Measurements from ENCODE around the gene NKAPL. TPM values are rescaled to one million over a fixed set of nuclear protein-coding genes. Genes with fewer than 3 reads are reported as not detected.

Gene NKAPL
- total RNA-seq, 1 experiment from 2014 or later, result not detected

- intact Hi-C loops (cut with micrococcal nuclease), result no loop called here
- ChIA-PET RAD21 (ENCODE audit: low non-redundant PET in 1 of 2, low total read pairs in 2 of 2, uncharacterized antibody in 2 of 2, unreplicated experiment in 2 of 2) (no interaction called here), CTCF (no interaction called here), POLR2A (no interaction called here)
- Histone ChIP-seq H2AFZ (ENCODE audit: low read depth, low read length, poor library complexity, severe bottlenecking) (no peak overlapping the region), H3K27ac (ENCODE audit: low read depth, low read length) (no peak overlapping the region), H3K4me3 (replicated peaks in 1 of 2; ENCODE audit: low read depth in 1 of 2, low read length in 2 of 2) (no peak overlapping the region), H3K9ac (ENCODE audit: low read length) (no peak overlapping the region), H4K20me1 (ENCODE audit: insufficient read depth) (no peaks in the 10 kb centered on the region), H3K36me3 (ENCODE audit: control insufficient read depth in 1 of 2, insufficient read depth in 2 of 2, low read length in 2 of 2) (peaks cover 2 to 9% of the 10 kb centered on the region in 2 experiments; a peak in 1 of 4 replicates), H3K27me3 (ENCODE audit: insufficient read depth, low read length) (no peaks in the 10 kb centered on the region), H3K9me2 (ENCODE audit: insufficient read depth) (no peaks in the 10 kb centered on the region), H3K4me1 (ENCODE audit: control insufficient read depth in 1 of 2, insufficient read depth in 2 of 2, low read length in 2 of 2) (no peaks in the 10 kb centered on the region), H3K9me3 (ENCODE audit: control insufficient read depth in 1 of 2, insufficient read depth in 1 of 2, low read depth in 1 of 2, low read length in 2 of 2) (no peaks in the 10 kb centered on the region), H3K79me2 (ENCODE audit: insufficient read depth, low read length) (no peaks in the 10 kb centered on the region), H3K4me2 (ENCODE audit: low read length) (no peak overlapping the region)
- DNase-seq (ENCODE audit: low read depth, low spot score), result no peak
- no peak for TF ChIP-seq FOSL1 (IDR thresholded peaks at IDR 0.05; ENCODE audit: low read depth)
- TF ChIP-seq CEBPB (IDR thresholded peaks at IDR 0.05; ENCODE audit: low read depth), result no peak
- TF ChIP-seq TCF7L2 (IDR thresholded peaks at IDR 0.05; ENCODE audit: borderline replicate concordance, extremely low read depth, insufficient read depth, insufficient read length), result no peak
- TF ChIP-seq MAX (IDR thresholded peaks at IDR 0.05), result no peak
- no peak for TF ChIP-seq POLR2AphosphoS5 (IDR thresholded peaks at IDR 0.05; ENCODE audit: low read depth, low read length)
- no peak for TF ChIP-seq ZBTB33 (IDR thresholded peaks at IDR 0.05; ENCODE audit: extremely low read depth, insufficient replicate concordance, low read length)
- TF ChIP-seq ELF1 (IDR thresholded peaks at IDR 0.05; ENCODE audit: borderline replicate concordance, low read depth), result no peak
- no peak for TF ChIP-seq ZNF274 (IDR thresholded peaks at IDR 0.05; ENCODE audit: low read depth, low read length)
- no peak for TF ChIP-seq EGR1 (IDR thresholded peaks at IDR 0.05; ENCODE audit: low read depth)
- TF ChIP-seq ZFX (IDR thresholded peaks at IDR 0.05), result no peak
- no peak for TF ChIP-seq CTCF (IDR thresholded peaks at IDR 0.05 in 2 of 3, conservative IDR thresholded peaks at IDR 0.05 in 1 of 3; ENCODE audit: borderline replicate concordance in 1 of 3, insufficient read depth in 1 of 3, low read depth in 2 of 3, low read length in 2 of 3)
- TF ChIP-seq JUND (IDR thresholded peaks at IDR 0.05), result no peak
- TF ChIP-seq RAD21 (IDR thresholded peaks at IDR 0.05; ENCODE audit: low read depth), result no peak
- TF ChIP-seq SIN3A (IDR thresholded peaks at IDR 0.05; ENCODE audit: low read depth), result no peak
- no peak for ATAC-seq
- no TSS peak for BruUV-seq (replicated peaks)
These were observed 32.5 kb downstream of the NKAPL start for GRCh38 chr6:28291573-28291972.

Data from HCT116 (cell line).